Tibial artery (tissue), 4 donors: ENCODE results near the gene F7.

Experiments
- DNase-seq, 2 donors: peaks; one replicate each; pipeline ENCODE4 v3.0.0-alpha.2; 2019
- H3K27ac ChIP-seq, 2 donors: fragments of 200-600 bp; sonication (generic) in 1 of 2; 1 replicate in 1 of 2; 2 replicates in 1 of 2; pipeline ENCODE4 v1.5.1; 2018 to 2019; ENCODE audit warnings: mild to moderate bottlenecking in 1 of 2
- H3K27me3 ChIP-seq, 2 donors: fragments of 200-600 bp; sonication (generic) in 1 of 2; one replicate each; pipeline versions ENCODE4 v1.5.1 to v1.6.0; 2016 to 2019
- H3K36me3 ChIP-seq, 3 donors: fragments of 200-600 bp; sonication (generic) in 2 of 3; one replicate each; pipeline ENCODE4 v1.5.1; 2016 to 2019; ENCODE audit warnings: mild to moderate bottlenecking in 2 of 3
- H3K4me1 ChIP-seq, 4 donors: fragments of 200-600 bp; sonication (generic) in 2 of 4; 1 replicate in 3 of 4; 2 replicates in 1 of 4; pipeline ENCODE4 v1.5.1; 2016 to 2019
- H3K4me3 ChIP-seq, 2 donors: fragments of 200-600 bp; sonication (generic) in 1 of 2; 1 replicate in 1 of 2; 2 replicates in 1 of 2; pipeline ENCODE4 v1.5.1; 2018 to 2019; ENCODE audit warnings: mild to moderate bottlenecking in 2 of 2
- H3K9me3 ChIP-seq, 3 donors: fragments of 200-600 bp; sonication (generic) in 1 of 3; one replicate each; pipeline ENCODE4 v1.5.1; 2016 to 2019
- CTCF ChIP-seq, 2 experiments: fragments of 200-600 bp in 1 of 2; fragments of 450-650 bp in 1 of 2; IDR thresholded peaks; one replicate each; pipeline ENCODE4 v1.5.1; 2017 to 2019; ENCODE audit warnings: antibody characterized with exemption in 2 of 2, mild to moderate bottlenecking in 1 of 2, moderate library complexity in 1 of 2
- intact Hi-C: fragments of 100-400 bp; cut with DNase I; formaldehyde crosslinking; loops from one replicate; pipeline ENCODE4 v1.15.0; 2023; ENCODE audit warnings: low total_unique reads

Gene F7

GRCh38 chr13:113150550-113151365 lies 45.2 kb downstream of the F7 start:
- intact Hi-C loops, result loop anchor here (10.0 kb wide), 2 partner anchors 54 to 116 kb away; partner anchors contain the start of genes CUL4A and PCID2
- DNase-seq, result no peak
- peaks cover 0 to 19% (median 8%) of the 10 kb centered on the region in 4 donors for H3K4me1 ChIP-seq

GRCh38 chr13:113151745-113152690 lies 46.4 kb downstream of the F7 start:
- Histone ChIP-seq H3K27ac (no peak overlapping the region), H3K4me3 (no peak overlapping the region), H3K36me3 (no peaks in the 10 kb centered on the region), H3K4me1 (peaks cover 0 to 19% (median 8%) of the 10 kb centered on the region in 4 donors), H3K27me3 (no peaks in the 10 kb centered on the region), H3K9me3 (no peaks in the 10 kb centered on the region)
- DNase-seq, result no peak
- intact Hi-C loops, result loop anchor here (10.0 kb wide), 2 partner anchors 53 to 117 kb away; partner anchors contain the start of genes CUL4A and PCID2
- no peak for TF ChIP-seq CTCF (IDR thresholded peaks at IDR 0.05)

More at GRCh38 chr13:113150550-113151365, 45.2 kb downstream of the F7 start:
- no peak for TF ChIP-seq CTCF (IDR thresholded peaks at IDR 0.05)
- Histone ChIP-seq H3K9me3 (no peaks in the 10 kb centered on the region), H3K4me3 (no peak overlapping the region), H3K27me3 (peaks cover 0 to 2% of the 10 kb centered on the region in 2 donors), H3K27ac (no peak overlapping the region), H3K36me3 (no peaks in the 10 kb centered on the region)

- Histone ChIP-seq H3K27me3 (no peaks in the 10 kb centered on the region), H3K27ac (peak overlapping the region in 1 of 2 donors; percentile 83), H3K4me1 (peaks cover 0 to 19% (median 8%) of the 10 kb centered on the region in 4 donors), H3K9me3 (no peaks in the 10 kb centered on the region), H3K36me3 (no peaks in the 10 kb centered on the region), H3K4me3 (peak overlapping the region in 1 of 2 donors; percentile 48)
- intact Hi-C loops, result loop anchor here (10.0 kb wide), 2 partner anchors 52 to 118 kb away; partner anchors contain the start of genes CUL4A and PCID2
- DNase-seq, result no peak
- TF ChIP-seq CTCF (IDR thresholded peaks at IDR 0.05), result no peak
These were observed 47.0 kb downstream of the F7 start for GRCh38 chr13:113152691-113152983.

- no peaks in the 10 kb centered on the region for H3K27me3 ChIP-seq
- DNase-seq, result peak in 1 of 2 donors; percentile 62
- no peaks in the 10 kb centered on the region for H3K36me3 ChIP-seq
- H3K27ac ChIP-seq, result peak overlapping the region; percentile 73 to 83
- peaks cover 0 to 19% (median 8%) of the 10 kb centered on the region in 4 donors for H3K4me1 ChIP-seq
- H3K9me3 ChIP-seq, result no peaks in the 10 kb centered on the region
- intact Hi-C loops, result loop anchor here (10.0 kb wide), 2 partner anchors 52 to 118 kb away; partner anchors contain the start of genes CUL4A and PCID2
- peak overlapping the region; percentile 48 to 57 for H3K4me3 ChIP-seq
- no peak for TF ChIP-seq CTCF (IDR thresholded peaks at IDR 0.05)
These were observed 47.6 kb downstream of the F7 start for GRCh38 chr13:113152984-113153809.
